HG03460 (cell line): ENCODE results near the gene ZNF200.
"Not testable (repeated sequence)": the region's sequence is repeated elsewhere in the genome, so short reads cannot be mapped to it uniquely, and the experiment has no call there.

Experiments used
- ATAC-seq: cut with Tn5 transposase; IDR thresholded peaks from one replicate; pipeline ENCODE4 v1.9.1; 2021; ENCODE audit not compliant: unreplicated experiment

ZNF200 gene

DNA sequence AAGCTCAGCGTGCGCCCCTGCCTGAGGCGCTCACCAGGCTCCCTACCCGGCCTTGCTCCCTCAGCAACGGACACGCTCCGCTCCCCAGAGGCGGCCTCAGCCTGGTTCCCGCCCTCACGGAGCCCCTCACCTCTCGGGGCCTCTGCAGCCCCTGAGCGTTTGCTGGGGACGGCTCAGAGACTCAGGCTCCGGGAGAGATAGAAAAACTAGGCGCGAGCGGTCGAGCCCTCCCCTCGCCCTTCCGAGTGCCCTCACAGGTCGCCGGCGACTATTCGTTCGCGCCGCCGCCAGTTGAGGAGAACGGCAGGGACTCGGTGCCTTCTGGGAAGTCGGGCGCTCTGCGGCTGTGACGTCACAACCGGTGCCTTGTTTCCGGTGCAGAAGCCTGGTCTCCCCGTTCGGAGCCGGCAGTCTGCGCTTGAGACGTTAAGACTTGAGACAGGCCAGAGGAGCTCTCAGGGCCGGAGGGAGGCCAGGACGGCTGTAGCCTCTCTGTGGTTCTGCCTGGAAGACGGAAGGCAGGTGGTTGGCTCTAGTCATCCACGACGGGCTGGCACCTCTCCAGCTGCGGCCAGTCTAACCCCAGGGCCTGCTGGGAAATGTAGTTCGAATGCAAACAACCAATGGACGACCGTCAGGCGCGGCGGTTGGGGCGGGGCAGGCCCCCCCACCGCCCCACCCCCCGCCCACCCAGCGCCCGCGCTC is at the start of gene ZNF200:
Gene ZNF200, minus strand, starts transcription at position 302 of the 705 bp plus-strand sequence. CDS start 1,403 bp downstream, outside the sequence.
- ATAC-seq = peak; percentile 88

GRCh38 chr16:3283543-3284447 is 48.8 kb upstream of the ZNF200 start:
- ATAC-seq = peak; percentile 18

DNA sequence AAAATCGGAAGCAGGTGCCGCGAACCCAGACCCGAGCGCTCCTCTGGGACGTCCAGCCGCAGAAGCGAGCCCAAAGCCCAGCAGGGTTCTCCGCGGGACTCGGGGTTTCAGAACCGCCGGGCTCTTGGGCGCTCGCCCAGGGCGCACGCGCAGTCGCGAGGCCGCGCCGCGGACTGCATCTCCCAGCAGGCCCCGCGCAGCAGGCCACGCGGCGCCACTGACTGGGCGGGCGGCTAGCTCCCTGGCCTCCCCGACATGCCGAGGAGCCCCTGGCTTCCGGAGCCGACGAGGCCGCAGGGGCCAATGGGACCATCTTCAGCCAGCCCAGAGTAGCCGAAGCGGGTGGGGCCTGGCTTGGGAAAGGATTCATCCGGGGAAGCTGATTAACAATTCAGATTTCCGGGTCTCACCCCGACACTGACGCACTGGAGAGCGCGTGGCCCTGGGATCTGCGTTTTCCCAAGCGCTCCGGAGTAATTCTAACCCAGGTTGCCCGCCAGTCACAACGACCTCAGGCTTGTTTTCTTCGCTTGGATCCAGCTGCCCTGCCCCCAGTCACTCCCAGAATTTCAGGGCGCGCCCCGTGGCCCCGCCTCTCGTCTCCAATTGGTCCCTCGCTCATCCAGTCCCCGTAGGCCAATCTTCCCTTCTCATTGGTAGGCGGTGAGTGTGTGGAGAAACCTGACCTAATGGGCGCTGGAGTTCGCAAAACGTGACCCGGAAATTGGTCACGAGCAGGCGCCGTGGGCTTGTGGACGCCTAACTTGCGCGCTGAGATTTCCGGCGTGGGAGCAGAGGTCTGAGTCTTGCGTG is 48.0 kb upstream of the ZNF200 start, which contains the start of gene ZNF263:
Gene ZNF263, plus strand, starts transcription at position 762 of the 813 bp plus-strand sequence. CDS start 328 bp downstream, outside the sequence.
- peak; percentile 83 for ATAC-seq

DNA sequence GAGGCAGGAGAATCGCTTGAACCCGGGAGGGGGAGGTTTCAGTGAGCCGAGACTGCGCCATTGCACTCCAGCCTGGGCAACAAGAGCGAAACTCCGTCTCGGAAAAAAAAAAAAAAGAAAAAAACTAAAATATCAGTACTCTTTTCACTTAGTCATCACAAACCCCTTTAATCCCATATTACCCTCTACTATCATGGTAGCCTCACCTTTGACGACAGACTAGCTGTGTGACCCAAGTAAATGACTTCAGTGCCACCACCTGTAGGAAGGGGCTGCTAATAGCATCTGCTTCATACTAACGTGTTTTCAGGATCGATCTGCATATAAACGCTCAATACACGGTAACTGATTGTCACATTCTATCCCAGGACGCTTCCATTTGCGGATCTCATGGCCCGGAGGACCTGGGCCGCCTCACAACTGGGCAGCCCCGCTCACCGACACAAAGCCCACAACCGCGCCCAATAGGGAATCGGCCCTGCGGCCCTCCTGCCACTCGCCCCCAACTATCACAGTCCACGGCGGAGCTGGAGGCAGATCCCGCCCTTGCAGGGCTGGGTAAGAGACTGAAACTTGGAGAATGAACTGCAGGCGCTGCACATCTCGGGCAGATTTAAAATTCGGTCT is 47.3 kb upstream of the ZNF200 start:
- peak; percentile 22 for ATAC-seq

- no peak for ATAC-seq
Observed at GRCh38 chr16:3281222-3281820, 46.4 kb upstream of the ZNF200 start.

DNA sequence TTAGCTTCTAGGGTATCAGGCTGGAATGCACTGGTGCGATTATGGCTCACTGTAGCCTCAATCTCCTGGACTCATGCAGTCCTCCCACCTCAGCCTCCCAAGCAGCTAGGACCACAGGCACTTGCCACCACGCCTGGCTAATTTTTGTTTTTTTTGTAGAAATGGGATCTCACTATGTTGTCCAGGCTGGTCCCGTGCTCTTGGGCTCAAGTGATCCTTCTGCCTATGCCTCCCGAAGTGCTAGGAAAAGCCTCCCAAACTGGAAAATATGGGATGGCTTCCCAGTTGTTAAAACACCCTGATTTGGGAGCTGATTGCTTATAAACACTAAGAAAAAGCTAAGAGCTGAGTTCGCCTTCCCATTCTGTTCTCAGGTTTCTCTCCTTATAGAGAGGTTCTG is 41.7 kb upstream of the ZNF200 start:
- no peak for ATAC-seq

GRCh38 chr16:3274947-3275346 is 40.0 kb upstream of the ZNF200 start:
- ATAC-seq = no peak

DNA sequence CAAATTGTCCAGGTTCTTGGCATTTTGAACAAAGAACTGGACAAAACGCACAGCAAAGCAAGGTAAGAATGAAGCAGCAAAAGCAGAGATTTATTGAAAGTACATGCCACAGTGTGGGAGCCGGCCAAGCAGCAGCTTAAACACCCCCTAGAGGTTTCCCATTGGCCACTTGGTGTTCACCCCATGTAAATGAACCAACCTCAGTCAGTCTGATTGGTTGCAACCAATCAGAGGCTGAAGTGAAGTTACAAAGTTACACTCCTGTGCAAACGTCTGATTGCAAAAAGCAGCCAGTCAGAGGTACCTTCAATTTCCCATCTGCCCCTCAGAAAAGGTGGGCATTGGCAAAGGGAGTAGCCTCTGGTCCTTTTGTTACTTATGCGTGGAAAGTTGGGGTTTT is 39.5 kb upstream of the ZNF200 start:
- no peak for ATAC-seq

DNA sequence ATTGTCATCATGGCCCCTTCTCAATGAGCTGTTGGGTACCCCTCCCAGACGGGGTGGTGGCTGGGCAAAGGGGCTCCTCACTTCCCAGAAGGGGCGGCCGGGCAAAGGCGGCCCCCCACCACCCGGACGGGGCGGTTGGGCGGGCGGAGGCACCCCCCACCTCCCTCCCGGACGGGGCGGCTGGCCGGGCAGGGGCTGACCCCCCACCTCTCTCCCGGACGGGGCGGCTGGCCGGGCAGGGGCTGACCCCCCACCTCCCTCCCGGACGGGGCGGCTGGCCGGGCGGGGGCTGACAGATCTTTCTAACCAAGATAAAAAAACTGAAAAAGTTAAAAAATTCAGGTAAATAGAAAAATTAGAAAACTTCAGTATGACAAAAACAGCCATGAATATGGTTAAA is 36.3 kb upstream of the ZNF200 start:
- not testable (repeated sequence) for ATAC-seq

DNA sequence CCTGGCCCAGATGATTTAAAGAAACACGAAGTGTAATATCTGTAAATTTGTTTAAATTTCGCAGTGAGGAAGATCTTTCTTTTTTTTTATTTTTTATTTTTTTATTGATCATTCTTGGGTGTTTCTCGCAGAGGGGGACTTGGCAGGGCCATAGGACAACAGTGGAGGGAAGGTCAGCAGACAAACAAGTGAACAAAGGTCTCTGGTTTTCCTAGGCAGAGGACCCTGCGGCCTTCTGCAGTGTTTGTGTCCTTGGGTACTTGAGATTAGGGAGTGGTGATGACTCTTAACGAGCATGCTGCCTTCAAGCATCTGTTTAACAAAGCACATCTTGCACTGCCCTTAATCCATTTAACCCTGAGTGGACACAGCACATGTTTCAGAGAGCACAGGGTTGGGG is 35.8 kb upstream of the ZNF200 start:
- not testable (repeated sequence) for ATAC-seq

DNA sequence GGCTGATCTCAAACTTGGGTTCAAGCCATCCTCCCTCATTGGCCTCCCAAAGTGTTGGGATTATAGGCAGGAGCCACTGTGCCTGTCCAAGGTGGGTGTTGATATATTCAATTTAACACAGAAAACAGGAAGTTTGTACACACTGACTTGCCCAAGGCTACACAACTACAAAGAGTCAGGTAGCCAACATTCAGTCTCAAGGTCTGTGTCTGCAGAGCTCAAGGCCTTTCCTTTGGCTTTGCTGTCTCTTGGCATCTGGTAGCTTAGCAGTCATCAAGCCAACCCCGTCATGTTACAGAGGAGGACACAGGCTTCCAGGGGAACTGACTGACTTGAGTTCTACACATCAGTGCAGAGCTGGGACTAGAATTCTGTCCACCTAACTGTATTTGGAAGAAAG is 33.3 kb upstream of the ZNF200 start:
- no peak for ATAC-seq

DNA sequence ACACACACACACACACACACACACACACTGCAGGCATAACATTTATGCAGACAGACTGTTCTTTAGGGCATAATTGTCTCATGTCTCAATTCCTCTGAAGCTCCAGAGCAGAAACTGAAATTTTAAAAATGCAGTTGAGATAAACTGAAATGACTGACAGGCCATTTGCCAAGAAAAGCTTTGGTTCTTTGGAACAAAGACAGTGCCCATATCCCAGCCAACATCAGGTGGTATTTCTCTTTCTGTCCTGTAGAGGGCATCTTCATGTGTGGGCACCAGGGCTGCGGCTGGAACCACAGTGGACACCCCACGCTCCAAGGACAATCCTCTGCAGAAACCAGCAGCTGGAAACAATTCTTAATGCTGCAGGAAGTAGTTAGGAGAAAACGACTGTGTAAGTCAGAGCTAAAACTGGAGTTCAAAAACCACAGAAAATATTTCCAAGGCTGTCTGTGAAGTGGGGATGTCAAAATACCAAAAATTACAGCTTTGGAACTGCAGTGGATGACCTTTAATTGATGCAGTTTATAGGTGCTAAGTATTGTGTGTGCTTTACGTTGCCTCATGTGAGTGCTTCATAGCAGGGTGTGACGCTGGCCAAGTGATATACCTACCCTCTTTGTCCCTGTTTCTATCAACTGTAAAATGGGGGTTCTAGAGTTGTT is 32.0 kb upstream of the ZNF200 start:
- no peak for ATAC-seq

DNA sequence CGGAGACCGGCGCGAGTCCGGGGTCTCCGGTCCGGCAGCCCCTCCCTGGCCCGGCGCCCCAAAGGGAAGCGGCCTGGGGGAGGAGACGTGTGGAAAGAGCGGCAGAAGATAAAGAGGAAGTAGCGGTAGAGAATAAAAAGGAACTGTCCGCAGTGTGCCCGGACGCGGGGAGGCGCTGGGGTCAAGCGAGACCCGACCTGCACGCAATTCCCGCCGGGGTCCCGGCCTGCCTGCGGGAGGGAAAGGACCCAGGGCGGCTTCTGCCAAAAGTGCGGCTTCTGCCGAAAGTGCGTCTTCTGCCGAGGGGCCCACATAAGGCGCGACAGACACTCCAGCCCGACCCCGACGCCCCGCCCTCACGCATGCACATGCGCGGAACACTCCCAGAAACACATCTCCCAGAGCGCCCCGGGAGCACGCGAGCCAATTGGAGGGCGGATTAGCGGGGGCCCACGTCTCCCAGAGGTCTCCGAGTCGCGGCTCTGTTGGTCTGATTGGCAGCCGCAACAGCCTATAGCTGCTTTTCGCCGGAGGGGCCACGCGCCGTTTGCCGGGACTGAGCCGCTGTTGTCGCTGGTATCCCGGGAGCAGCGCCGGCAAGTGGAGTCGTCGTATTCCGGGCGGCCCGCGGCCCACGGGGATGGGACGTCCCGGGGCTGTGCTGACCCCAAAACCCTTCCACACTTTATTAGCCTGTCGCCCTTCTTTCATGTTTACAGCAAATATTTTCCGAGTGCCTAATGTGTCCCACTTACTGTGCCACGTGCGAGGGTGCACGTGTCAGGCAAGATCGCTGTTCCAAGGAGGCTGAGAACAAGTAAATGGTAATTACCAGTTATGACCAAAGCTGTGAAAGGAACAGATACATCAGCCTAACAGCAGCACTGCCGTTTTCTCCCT is 29.4 kb upstream of the ZNF200 start:
- ATAC-seq = peak; percentile 87

DNA sequence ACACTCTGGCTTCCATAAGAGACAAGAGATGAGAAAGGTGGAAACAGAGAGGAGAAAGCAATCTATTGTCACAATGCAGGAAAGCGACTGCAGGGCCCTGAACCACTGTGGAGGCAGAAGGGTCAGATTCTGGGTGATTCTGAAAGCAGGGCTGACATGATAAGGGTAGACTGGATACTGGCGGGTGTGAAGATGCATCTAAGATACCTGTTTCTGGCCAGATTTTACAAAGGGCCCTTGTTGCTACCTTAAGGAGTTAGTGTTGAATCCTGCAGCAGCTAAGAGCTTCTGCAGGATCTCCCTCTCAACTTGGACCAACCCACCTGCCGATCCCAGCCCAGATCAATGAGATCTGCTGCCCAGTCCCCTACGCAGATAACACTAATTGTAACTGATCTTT is 27.6 kb upstream of the ZNF200 start:
- no peak for ATAC-seq

DNA sequence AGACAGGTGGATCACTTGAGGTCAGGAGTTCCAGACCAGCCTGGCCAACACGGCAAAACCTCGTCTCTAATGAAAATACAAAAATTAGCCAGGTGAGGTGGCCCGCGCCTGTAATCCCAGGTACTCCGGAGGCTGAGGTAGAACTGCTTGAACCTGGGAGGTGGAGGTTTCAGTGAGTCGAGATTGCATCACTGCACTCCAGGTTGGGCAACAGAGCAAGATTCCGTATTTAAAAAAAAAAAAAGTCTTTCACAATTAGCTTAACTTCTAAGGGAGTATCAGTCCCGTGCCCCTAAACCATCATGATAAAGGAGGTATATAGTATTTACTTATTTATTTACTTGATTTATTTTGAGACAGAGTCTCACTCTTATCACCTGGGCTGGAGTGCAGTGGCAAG is 24.9 kb upstream of the ZNF200 start:
- no peak for ATAC-seq

- ATAC-seq = no peak
Observed at GRCh38 chr16:3256866-3257465, 22.0 kb upstream of the ZNF200 start.

GRCh38 chr16:3256146-3256865 is 21.3 kb upstream of the ZNF200 start, which contains the start of gene MEFV:
MEFV (minus strand) TSS chr16:3256633; CDS start chr16:3256587, 46 bp downstream.
- ATAC-seq = no peak

GRCh38 chr16:3254309-3254708 is 19.4 kb upstream of the ZNF200 start:
- no peak for ATAC-seq
